Stimulated activated CD4-positive, alpha-beta T cell treated with anti-CD3 and anti-CD28 coated beads, Interleukin-15, amount 100 ng/mL, for 24 hours (primary cell): ENCODE measurements around the gene PARP1.
A peak's percentile ranks its signal among the peaks of the same experiment; 100 is the strongest.
"Not testable (repeated sequence)": the region's sequence is repeated elsewhere in the genome, so short reads cannot be mapped to it uniquely, and the experiment has no call there.

Source experiments
- DNase-seq: peaks from one replicate; pipeline ENCODE4 v3.0.0-alpha.2; 2020

Gene PARP1

DNA sequence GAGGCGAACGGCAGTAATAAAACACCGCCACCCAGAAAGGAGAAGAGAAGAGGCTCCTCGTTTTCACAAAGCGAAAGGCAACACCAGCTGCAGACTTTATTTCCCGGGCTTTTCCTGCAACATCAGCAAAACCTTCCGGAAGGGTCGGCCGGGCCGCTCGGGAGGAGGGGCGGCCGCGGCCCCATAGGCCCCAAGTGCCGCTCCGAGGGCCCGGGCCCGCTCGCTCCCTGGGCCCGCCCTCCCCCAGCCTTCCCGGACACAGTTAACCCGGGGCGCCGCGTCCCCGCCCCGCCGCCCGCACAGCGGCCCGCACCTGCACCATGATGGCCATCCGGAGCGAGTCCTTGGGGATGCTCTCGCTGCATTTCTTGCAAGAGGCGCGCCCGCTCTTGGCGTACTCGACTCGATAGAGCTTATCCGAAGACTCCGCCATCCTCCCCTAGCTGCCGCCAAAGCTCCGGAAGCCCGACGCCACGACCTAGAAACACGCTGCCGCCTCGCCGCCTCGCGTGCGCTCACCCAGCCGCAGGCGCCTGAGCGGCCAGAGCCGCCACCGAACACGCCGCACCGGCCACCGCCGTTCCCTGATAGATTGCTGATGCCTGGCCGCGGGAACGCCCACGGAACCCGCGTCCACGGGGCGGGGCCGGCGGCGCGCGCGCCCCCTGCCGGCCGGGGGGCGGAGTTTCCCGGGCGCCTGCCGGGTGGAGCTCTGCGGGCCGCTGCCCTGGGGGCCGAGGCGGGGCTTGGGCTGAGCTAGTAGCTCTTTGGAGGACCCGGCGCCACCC lies at the start of gene PARP1:
TSS of gene PARP1 (minus strand) at position 597 of the 788 bp plus-strand sequence. CDS start at position 433, 164 bp downstream.
- peak; percentile 95 for DNase-seq

DNA sequence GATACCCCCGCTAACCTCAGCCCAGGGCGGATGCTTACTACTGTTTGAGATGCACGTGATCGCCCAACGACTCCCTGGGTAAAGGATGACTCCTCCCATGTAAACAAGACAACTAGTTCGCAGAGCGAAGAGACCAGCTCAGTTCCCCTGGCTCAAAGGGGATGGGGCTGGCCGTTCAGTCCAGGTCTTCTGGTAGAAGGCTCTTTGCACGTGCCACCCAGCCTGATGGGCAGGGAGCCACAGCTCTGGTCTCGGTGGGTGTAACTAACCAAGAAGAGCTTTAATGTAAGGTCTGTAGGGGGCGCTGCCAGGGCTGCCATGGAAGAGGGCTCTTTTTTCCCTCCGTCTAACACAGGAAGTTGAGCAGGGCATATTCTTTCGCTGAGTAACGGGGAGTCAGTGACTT lies 49.4 kb upstream of the PARP1 start:
- DNase-seq = peak; percentile 62

DNA sequence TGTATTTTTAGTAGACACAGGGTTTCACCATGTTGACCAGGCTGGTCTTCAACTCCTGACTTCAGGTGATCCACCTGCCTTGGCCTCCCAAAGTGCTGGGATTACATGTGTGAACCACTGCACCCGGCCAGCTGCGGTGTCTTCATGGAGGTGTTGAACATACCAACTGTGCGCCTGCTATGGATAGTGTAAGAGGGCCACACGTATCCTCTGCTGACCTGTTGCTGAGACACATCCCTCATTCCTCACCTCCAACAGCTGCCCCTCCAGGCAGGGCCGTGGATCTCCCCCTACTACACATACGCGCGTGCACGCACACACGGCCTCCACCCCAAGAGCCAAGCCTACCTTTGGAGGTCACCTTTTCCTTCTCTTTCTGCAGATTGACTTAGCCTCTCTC lies 48.0 kb upstream of the PARP1 start:
- DNase-seq = no peak

GRCh38 chr1:226454349-226454748 lies 46.5 kb upstream of the PARP1 start:
- DNase-seq = no peak

- no peak for DNase-seq
These were observed 45.3 kb upstream of the PARP1 start for GRCh38 chr1:226453015-226453704.

DNA sequence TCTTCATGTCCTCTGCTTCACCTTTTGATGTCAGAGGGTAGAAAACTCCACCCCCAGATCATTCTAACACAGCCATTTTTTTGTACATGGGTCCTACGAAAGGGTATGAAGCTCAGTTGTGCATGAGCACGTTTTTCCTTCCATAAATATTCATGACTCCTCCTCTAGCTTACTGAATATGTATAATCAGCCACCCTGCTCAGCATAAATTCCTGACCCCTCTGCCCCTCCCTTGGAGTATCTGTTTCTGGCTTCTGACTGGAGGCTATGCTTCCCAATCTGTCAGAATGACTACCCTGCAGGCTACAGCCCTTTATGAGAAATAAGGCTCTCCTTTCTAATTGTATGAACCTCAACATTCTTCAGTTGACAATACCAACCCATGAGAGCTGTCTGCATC lies 42.8 kb upstream of the PARP1 start:
- no peak for DNase-seq

DNA sequence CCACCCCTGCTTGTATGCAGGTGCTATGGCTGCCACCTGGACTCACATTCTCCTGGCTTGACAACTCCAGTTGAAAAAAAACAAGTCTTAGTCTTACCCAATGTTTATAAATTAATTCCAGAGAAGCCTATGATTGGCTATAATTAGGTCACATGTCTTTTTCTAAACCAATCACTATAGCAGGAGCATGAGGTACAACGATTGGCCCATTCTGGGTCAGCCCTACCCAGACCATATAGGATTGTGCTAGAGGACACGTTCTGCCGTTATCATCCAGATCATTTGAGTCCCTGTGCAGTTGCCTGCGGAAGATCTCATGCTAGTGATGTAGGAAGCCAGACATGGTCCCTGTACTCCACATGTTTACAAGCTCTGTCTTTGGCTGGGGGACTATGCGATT lies 41.9 kb upstream of the PARP1 start:
- no peak for DNase-seq

GRCh38 chr1:226447932-226448665 lies 40.2 kb upstream of the PARP1 start:
- no peak for DNase-seq

DNA sequence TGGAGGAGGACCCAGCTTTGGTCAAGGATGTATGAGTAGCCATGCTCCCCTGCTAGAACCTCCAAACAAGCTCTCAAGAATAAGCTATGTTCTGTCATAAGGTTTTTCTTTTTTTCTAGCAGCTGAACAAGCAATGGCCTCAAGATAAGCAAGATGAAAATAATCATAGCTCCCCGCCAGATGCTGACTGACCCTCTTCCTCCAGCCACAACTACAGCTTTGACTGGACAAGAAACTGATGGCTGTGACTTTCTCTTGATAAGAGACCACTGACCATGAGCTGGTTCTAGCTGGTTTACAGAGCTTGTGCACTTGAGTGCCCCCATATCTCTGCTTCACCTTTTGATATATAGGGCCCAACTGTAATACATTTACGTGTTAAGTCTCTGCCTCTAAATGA lies 38.2 kb upstream of the PARP1 start:
- no peak for DNase-seq

DNA sequence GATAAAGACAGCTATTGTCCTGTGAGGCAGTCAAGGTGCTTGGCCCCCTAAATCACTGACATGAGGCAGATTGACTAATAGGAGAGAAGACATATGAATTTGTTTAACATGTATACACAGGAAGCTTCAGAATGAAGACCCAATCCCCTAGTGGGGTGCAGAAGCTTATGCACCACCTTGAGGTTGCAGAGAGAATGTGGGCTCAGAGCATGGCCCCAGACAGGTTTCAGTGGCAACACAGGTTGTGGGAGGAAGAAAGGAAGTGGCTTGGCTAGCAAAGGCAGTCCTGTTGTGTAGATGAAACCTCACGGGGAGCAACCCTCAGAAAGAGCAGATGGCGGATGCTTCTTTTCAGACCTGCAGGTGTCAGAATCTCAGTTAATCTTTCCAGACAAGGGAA lies 37.0 kb upstream of the PARP1 start:
- DNase-seq = peak; percentile 68

- DNase-seq = no peak
These were observed 35.5 kb upstream of the PARP1 start for GRCh38 chr1:226443439-226443838.

DNA sequence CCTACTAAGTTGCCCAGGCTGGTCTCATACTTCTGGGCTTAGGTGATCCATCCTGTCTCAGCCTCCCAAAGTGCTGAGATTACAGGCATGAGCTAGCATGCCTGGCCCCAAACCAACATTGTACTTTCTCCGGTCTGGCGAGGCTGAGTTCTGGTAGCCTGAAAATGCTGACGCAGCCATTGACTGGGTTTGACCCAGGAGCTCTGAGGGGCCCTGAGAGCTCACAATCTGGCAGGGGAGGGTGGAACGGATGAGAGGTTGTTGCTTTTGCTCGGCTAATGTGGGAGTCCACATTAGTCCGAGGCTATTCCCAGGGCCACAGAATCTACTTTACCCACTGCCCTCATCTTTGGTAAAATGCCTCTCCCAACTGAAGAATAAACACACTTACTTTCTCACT lies 35.1 kb upstream of the PARP1 start:
- no peak for DNase-seq

GRCh38 chr1:226441629-226442028 lies 33.7 kb upstream of the PARP1 start:
- DNase-seq = no peak

- DNase-seq = no peak
These were observed 32.6 kb upstream of the PARP1 start for GRCh38 chr1:226440512-226440911.

GRCh38 chr1:226438007-226438406 lies 30.1 kb upstream of the PARP1 start:
- no peak for DNase-seq

- DNase-seq = no peak
These were observed 29.1 kb upstream of the PARP1 start for GRCh38 chr1:226436855-226437491.

- DNase-seq = no peak
These were observed 28.6 kb upstream of the PARP1 start for GRCh38 chr1:226436472-226436854.

- no peak for DNase-seq
These were observed 25.4 kb upstream of the PARP1 start for GRCh38 chr1:226433341-226433720.

DNA sequence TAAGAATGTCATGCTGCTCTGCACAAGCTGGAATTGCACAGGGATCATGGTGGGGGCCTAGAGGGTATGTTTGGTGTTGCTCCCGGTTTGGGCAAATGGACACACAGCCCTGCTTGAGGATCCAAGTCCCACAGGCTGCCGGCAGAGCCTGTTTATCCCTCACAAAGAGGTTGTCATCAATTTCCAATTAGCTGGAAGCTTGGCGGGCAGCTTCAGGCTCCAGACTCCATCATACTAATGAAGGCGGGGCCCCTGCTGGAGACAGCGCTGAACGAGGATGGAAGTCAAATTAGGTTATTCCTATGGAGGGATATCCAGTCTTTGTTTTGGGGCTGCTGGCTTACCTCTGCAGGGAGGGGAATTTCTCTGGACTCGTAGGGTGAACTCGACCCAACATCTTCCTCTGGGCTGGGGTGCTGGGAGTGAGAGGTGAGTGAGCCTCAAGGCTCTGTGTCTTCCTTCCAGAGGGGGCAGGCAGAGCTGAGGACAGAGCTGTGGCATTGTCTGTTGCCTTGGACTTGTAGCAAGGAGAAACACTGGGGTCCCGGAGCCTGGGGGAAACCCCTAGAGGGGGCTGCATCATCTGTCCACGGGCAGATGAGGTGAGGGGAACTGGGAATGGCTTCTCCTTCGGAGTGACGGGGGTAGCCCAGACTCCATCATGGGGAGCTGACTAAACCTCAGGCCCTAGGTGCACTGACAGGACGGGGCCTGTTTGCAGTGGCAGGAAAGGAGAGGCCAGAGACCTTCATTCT lies 24.9 kb upstream of the PARP1 start:
- DNase-seq = no peak

- DNase-seq = not testable (repeated sequence)
These were observed 24.0 kb upstream of the PARP1 start for GRCh38 chr1:226431898-226432297.

GRCh38 chr1:226429858-226430715 lies 22.2 kb upstream of the PARP1 start:
- DNase-seq = no peak
